B cell (primary cell): ENCODE measurements around the gene C9orf152. TPM values are rescaled to one million over a fixed set of nuclear protein-coding genes. Genes with fewer than 3 reads are reported as not detected.

Source experiments
- polyA plus RNA-seq: library from polyadenylated mRNA; depleted of rRNA; stranded (reverse); fragments of >200 nt; gene quantifications from 2 replicates; pipeline ENCODE4 v1.2.3, GENCODE V29; 2012
- total RNA-seq, 2 donors: library from RNA; stranded (reverse); fragments of 120-200 nt in 1 of 2; gene quantifications; 1 replicate in 1 of 2; 2 replicates in 1 of 2; pipeline versions ENCODE4 v1.2.3 to v1.2.4, GENCODE V29; 2013 to 2022

Gene C9orf152
- total and polyA plus RNA-seq, 2 donors (not counting 1 experiment from before 2014, with no cell fraction given): not detected

Other genes starting within 250 kb of the C9orf152 start
- gene TXN, start 48.3 kb upstream of the C9orf152 start, total RNA-seq: 29.0 and 30.6 TPM in 2 replicates
- gene TXN, start 48.3 kb upstream of the C9orf152 start, polyA plus RNA-seq: 20.2 and 22.9 TPM in 2 replicates
- not detected in 2 replicates for gene TXNDC8, start 129.7 kb upstream of the C9orf152 start, total RNA-seq
- not detected in 2 replicates for gene TXNDC8, start 129.7 kb upstream of the C9orf152 start, polyA plus RNA-seq